ENCODE results near the gene ZSWIM7.

GRCh38 chr17:15970500-15970899 lies 29.0 kb downstream of the ZSWIM7 start:
- TF ChIP-seq SIN3A (IDR thresholded peaks at IDR 0.05; ENCODE audit: borderline replicate concordance, insufficient read depth, low read length) = no peak
- TF ChIP-seq, protein P1, sequence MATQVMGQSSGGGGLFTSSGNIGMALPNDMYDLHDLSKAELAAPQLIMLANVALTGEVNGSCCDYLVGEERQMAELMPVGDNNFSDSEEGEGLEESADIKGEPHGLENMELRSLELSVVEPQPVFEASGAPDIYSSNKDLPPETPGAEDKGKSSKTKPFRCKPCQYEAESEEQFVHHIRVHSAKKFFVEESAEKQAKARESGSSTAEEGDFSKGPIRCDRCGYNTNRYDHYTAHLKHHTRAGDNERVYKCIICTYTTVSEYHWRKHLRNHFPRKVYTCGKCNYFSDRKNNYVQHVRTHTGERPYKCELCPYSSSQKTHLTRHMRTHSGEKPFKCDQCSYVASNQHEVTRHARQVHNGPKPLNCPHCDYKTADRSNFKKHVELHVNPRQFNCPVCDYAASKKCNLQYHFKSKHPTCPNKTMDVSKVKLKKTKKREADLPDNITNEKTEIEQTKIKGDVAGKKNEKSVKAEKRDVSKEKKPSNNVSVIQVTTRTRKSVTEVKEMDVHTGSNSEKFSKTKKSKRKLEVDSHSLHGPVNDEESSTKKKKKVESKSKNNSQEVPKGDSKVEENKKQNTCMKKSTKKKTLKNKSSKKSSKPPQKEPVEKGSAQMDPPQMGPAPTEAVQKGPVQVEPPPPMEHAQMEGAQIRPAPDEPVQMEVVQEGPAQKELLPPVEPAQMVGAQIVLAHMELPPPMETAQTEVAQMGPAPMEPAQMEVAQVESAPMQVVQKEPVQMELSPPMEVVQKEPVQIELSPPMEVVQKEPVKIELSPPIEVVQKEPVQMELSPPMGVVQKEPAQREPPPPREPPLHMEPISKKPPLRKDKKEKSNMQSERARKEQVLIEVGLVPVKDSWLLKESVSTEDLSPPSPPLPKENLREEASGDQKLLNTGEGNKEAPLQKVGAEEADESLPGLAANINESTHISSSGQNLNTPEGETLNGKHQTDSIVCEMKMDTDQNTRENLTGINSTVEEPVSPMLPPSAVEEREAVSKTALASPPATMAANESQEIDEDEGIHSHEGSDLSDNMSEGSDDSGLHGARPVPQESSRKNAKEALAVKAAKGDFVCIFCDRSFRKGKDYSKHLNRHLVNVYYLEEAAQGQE (IDR thresholded peaks at IDR 0.05; ENCODE audit: insufficient read depth in 1 of 2, low read depth in 2 of 2, low read length in 2 of 2) = no peak
- no peak for TF ChIP-seq TAF1 (IDR thresholded peaks at IDR 0.05; ENCODE audit: borderline replicate concordance, insufficient read depth, low read length)
